HFF-Myc (cell line): Measurements from ENCODE around the gene MYO1F.

Experiments used
- DNase-seq: peaks from one replicate; pipeline ENCODE4 v3.0.0-alpha.2; 2011; ENCODE audit warnings: low read depth; ENCODE audit errors: extremely low read depth
- H3K4me3 ChIP-seq: replicated peaks from 2 replicates; pipeline ENCODE4 v1.5.1; 2011; ENCODE audit warnings: low read depth, mild to moderate bottlenecking, control low read depth, low read length
- TF ChIP-seq, protein P1 (sequence below): IDR thresholded peaks from 2 replicates; pipeline ENCODE4 v1.5.1; 2012; ENCODE audit warnings: mild to moderate bottlenecking, low read depth, low read length, control low read depth; ENCODE audit errors: missing control alignments

Gene MYO1F

DNA sequence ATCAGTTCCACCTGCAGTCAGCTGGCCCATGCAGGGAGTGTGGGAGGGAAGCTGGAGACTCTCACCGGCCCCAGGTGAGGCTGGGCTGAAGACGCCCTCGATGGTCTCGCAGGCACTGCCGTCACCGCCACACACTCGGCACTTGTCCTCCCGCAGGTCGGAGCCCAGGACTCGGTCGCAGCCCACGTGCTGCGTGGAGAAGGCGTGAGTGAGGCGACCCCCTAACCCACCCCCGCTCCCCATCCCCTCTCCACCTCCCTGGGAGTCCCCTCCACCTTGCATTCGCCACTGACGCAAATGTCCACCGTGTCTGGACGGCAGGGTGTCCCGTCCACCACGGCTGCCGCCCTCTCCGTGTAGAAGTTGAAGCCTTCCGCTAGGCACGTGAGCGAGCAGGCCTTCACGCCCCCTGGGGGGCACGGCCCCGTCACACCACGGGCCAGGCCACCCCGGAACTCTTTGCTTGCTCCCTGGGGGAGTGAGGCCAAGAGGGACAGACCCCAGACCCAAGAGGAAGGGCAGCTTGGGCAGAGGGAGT lies 12.0 kb upstream of the MYO1F start:
- DNase-seq, result no peak
- TF ChIP-seq, protein P1, sequence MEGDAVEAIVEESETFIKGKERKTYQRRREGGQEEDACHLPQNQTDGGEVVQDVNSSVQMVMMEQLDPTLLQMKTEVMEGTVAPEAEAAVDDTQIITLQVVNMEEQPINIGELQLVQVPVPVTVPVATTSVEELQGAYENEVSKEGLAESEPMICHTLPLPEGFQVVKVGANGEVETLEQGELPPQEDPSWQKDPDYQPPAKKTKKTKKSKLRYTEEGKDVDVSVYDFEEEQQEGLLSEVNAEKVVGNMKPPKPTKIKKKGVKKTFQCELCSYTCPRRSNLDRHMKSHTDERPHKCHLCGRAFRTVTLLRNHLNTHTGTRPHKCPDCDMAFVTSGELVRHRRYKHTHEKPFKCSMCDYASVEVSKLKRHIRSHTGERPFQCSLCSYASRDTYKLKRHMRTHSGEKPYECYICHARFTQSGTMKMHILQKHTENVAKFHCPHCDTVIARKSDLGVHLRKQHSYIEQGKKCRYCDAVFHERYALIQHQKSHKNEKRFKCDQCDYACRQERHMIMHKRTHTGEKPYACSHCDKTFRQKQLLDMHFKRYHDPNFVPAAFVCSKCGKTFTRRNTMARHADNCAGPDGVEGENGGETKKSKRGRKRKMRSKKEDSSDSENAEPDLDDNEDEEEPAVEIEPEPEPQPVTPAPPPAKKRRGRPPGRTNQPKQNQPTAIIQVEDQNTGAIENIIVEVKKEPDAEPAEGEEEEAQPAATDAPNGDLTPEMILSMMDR, result no peak
- no peak overlapping the region for H3K4me3 ChIP-seq

DNA sequence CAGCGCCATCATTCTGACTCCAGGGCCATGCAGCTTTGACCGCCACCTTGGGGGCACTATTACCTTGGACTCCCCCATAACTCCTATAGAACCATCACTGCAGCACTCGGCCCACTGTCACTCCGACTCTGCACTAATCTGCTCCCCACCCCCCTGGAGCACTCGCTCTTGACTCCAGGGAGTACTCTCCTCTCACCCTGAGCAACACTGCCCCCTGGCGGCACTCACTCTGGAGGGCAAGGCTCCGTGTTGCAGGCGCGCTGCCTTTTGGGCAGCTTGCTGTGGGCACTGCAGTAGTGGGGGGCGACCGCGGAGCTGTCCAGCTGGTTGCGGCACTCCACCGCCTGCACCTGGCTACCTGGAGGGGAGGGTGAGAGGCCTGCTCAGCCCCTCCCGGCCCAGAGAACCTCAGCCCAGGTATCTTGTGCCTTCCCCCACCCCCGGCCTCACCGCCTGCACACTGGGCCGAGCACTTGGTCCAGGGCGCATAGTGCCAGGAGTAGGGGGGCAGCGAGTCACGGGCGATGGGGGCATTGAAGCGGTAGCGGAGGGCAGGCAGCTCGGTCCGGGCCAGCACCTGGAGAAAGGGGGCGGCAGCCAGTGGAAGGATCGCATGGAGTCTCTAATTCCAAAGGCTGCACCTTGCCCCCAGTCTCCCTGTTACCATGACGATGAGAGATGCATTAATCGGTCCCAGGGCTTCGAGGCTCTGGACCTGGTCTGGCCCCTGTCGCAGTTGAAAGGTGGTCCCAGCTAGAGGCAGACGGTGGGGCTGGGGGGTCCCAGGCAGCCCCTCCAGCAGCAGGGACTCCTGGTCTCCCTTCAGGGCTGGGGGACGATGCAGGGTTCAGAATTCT lies 8.9 kb upstream of the MYO1F start:
- TF ChIP-seq, protein P1, result peak; percentile 48
- no peak for DNase-seq
- no peak overlapping the region for H3K4me3 ChIP-seq

DNA sequence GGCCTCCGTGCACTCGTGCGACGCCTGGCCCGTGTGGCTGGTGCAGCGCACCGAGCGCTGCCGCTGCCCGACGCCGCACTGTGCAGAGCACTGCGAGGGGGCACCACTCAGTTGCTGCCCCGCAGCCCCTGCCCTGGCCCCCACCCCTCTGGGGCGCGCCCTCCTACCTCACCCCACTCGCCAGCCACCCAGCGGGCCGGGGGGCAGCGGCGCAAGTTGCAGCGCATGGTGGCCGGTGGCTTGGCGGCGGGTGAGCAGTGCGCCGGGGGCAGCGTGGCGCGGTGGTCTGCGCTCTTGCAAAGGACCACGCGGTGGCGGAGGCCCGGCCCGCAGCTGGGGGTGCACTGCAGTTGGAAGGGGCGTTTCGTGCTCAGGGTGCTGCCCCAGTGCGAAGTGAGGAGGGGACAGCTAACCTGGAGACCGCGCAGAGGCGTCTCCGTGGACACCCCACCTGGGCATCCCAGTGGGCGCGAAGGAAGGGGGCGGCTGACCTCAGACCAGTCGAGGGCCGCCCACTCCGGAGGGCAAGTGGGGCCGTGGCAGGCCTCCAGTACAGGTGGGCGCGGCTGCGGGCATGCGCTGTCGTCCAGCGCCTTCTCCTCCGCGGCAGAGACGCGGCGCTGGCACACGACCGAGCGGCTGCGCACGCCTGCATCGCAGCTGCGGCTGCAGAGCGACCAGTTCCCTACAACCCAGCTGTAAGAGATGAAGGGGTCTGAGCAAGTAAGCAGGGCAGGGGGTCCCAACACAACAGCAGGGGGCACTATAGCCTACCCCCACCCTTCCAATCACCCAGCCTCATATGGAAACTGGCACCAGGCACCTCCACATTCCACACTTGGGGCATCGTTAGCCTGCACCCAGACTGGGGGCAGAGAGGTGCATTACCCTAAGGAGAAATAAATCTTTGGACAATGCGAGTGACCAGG lies 8.0 kb upstream of the MYO1F start:
- DNase-seq, result no peak
- no peak overlapping the region for H3K4me3 ChIP-seq
- TF ChIP-seq, protein P1, result no peak

DNA sequence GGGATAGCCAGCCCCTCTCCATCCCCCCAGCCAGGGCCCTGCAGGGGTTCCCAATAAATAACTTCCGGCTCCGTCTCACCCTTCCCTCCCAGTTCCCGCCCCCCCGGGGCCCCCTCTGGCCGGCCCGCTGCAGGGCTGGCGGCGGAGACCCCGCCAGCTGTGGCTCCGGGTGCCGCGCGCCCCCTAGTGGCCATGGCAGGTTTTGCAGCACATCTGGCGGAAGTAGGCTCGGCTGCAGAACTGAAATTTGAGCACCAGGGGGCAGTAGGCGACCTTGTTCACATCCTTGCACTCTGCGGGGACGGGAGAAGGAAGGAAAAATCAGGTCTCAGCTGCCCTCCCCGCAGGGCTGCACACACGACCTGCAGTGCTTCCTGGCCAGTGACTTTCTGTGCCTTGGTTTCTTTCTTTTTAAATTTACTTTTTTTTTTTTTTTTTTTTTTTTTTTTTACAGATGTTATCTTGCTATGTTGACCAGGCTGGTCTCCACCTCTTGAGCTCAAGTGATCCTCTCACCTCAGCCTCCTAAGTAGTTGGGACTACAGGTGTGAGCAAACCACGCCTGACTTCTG lies 3.6 kb upstream of the MYO1F start:
- TF ChIP-seq, protein P1, result peak; percentile 100
- DNase-seq, result no peak
- no peak overlapping the region for H3K4me3 ChIP-seq

DNA sequence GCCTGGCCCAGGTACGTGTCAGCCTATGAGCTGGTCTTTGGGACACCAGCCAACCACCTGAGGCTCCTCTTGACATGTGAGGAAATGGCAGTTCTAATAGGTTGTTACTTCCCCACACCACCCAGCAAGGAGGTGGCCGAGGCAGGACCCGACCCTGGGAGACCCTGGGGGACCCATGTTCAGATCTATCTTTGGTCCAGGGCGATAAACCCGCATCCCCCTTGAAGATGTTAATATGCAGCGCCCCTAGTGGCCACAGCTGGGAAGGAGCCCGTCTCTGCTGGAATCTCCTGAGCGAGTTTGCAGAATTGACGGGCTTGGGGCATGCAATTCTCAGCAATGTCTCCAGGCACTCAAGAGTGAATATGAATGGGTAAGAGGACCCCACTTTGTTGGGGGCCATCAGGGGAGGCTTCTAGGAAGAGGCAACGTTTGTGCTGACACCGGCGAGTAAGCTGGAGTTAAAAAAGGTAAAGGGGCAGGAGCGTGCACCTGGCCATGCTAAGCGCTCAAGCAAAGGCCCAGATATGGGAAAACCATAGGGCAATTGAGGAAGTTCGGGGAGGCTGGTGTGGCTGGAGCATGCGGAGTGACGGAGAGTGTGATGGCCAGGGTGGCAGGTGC lies 1.5 kb upstream of the MYO1F start:
- H3K4me3 ChIP-seq, result no peak overlapping the region
- TF ChIP-seq, protein P1, result peak; percentile 98
- DNase-seq, result no peak

DNA sequence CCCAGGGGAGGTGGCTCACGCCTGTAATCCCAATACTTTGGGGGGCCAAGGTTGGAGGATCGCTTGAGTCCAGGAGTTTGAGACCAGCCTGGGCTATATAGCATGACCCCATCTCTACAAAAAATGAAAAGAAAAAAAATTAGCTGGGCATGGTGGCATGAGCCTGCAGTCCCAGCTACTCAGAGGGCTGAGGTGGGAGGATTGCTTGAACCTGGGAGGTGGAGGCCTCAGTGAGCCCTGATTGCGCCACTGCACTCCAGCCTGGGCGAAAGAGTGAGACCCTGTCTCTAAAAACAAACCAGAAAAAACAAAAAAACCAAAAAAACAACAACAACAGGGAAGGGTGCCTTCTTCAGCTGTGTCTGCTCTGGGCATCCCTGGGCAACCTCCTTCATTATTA lies 499 bp upstream of the MYO1F start:
- DNase-seq, result no peak
- TF ChIP-seq, protein P1, result no peak
- no peak overlapping the region for H3K4me3 ChIP-seq
